ENCODE measurements around the gene CYB5A.

CYB5A gene

GRCh38 chr18:74242438-74243096 is 49.2 kb downstream of the CYB5A start:
- peak; percentile 98 for DNase-seq

DNA sequence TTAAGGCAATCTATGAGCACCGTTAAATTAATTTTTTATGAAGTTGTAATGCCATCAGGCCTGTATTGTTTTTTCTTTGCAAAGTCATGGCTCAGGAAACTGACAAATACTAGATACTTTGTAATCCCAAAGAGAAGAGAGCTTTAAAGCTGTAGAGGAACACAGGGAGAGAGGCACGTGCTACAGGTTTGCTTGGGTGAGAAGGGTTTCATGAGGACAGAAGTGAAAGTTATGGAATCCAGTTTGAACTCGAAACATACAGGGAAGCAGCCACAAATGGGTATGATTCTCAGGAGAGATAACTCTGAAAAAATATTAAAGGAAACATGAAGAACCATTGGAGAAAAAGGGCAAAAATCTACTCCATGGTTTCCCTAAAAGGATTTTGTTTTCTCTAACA is 49.8 kb downstream of the CYB5A start:
- DNase-seq = no peak

DNA sequence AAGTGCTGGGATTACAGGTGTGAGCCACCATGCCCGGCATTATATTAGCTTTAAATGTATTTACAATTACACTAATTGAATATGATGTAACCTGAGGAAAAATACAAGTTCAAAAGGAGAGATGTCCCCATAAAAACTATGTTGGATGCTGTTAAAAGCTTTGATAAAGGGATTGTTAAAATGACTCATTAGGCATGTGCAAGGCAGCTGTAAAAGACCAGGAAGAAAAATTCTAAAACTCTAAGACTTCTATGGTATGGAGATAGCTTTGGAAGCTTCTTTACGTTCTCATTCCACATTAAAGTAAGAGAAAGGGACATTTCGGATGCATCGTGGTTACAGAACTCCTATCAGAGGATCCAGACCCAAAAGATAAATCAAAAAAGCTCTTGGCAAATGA is 50.3 kb downstream of the CYB5A start:
- DNase-seq = peak; percentile 21

DNA sequence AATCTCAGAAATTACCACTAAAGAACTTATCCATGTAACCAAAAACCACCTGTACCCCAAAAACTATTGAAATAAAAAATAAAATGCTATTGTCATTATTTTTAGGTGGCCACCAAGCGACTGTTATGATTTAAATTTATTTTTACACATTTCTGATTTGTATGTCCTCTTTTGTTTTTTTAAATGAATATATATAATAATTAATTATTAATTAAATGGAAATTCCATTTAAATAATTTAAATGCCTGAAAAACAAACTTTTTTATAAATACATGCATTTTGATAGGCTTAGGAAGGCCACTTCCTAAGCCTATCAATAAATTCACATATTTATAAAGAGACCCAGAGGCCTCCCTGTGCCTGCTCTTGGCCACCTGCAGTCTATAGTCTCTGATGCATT is 52.2 kb downstream of the CYB5A start:
- no peak for DNase-seq

- no peak for DNase-seq
These were observed 57.2 kb downstream of the CYB5A start for GRCh38 chr18:74234326-74235171.

GRCh38 chr18:74233933-74234325 is 57.8 kb downstream of the CYB5A start:
- no peak for DNase-seq

DNA sequence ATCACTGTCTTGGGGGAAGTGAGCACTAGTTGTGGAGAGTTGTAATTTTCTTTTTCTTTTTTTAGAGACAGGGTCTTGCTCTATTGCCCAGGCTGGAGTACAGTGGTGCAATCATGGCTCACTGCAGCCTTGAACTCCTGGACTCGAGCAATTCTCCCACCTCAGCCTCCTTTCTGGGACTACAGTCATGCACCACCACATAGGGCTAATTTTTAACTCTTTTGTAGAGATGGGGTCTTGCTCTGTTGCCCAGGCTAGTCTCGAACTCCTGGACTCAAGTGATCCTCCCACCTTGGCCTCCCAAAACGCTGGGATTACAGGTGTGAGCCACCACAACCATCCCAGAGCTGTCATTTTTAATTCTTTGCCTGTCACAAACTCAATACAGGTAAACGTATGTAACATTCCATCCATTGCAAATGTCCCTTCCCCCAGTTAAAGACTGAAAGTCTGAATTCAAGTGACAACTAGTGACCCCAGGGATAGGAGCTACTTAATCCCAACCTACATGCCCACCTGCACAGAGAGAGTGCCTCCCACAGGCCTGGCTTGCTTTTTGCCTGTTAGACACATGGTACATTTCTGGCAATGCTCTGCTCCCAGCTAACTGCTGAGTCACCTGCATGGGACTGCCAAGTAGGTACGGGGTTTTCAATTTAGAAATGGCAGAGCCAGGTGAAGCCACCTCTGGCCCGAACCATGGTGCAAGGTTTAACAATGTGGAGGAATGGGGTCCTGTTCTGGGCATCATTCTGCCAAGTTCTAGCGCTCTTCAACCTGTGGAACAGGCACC is 60.6 kb downstream of the CYB5A start:
- no peak for DNase-seq

DNA sequence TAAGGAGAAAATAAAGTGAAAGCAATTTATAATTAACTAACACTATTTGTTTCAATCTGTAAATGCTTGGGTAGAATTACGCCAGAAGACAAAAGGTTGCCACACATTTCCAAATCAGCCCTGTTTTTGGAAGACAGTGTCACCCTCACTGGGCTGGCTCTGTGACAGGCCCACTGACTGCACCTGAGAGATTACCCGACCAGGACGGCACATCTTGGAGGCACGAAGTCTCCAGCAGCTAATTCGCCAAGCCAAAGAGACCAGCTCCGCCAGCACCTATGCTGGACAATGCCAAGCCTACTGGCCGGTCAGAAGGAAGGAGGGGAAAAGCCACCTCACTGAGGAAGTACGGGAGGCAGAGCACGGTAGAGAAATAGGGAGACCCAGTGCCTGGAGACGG is 61.9 kb downstream of the CYB5A start:
- no peak for DNase-seq

DNA sequence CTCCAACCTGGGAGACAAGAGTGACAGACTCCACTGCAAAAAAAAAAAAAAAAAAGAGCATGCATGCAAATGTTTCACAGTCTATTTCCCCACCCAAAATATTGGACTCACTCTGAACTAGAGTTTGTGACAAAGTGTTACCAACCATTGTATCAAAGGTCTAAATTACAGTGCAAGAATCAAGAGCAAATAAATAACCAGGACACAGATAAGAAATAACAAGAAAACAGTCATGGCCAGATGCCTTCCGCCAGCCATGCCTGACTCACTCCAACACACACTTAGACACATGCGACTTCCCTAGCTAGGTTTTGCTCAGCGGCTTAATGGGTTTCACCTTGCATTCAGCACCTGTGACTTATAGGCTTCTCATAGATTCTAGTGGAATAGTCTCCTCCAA is 62.8 kb downstream of the CYB5A start:
- DNase-seq = no peak

DNA sequence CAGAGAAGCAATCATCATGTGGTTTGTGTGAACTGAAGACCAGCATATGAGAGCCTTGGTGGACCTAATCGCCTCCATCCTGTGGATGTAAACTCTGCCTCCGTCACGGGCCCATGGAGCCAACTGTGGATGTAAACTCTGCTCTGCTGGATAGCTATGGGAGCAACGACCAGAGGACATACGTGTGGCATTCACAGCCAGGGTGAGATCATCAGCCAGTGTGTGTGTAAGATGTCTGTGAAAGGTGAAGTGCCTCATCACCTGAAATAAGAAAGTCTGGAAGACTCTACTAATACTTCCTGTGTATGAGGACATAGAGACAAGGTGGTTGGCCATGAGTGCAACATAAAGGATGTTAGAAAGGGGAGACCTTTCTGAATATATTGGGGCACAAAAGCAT is 63.5 kb downstream of the CYB5A start:
- DNase-seq = no peak

- no peak for DNase-seq
These were observed 65.1 kb downstream of the CYB5A start for GRCh38 chr18:74226666-74227065.

GRCh38 chr18:74226156-74226555 is 65.6 kb downstream of the CYB5A start:
- DNase-seq = no peak

DNA sequence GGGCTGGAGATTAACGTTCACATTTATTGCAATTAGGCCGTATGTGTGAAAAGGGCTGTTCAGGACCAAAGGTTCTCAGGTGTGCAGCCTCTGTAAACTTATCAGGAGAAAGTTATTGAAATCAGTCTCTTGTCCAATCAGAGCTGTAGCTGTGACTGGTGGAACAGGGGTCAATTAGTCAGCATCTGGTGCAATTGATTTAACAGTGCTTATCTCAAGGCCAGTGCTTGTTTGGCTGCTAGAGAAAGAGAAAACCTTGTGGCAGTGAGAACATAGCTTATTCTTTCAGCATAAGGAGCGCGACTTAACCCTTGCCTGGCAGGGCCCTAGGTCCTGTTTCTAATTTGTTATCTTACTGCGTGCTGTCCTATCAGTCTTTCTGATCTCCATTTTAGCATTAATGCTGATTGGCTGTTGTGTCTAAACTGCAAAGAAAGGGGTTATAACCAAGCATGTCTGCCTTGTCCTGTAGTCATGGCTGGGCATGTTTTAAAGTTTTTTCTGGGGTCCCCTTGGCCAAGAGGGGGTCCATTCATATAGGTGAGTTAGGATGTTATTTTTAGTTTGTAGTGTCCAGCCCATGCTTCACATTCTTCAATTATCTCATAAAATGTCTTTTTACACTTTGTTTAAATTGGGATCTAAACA is 66.4 kb downstream of the CYB5A start:
- peak; percentile 34 for DNase-seq

DNA sequence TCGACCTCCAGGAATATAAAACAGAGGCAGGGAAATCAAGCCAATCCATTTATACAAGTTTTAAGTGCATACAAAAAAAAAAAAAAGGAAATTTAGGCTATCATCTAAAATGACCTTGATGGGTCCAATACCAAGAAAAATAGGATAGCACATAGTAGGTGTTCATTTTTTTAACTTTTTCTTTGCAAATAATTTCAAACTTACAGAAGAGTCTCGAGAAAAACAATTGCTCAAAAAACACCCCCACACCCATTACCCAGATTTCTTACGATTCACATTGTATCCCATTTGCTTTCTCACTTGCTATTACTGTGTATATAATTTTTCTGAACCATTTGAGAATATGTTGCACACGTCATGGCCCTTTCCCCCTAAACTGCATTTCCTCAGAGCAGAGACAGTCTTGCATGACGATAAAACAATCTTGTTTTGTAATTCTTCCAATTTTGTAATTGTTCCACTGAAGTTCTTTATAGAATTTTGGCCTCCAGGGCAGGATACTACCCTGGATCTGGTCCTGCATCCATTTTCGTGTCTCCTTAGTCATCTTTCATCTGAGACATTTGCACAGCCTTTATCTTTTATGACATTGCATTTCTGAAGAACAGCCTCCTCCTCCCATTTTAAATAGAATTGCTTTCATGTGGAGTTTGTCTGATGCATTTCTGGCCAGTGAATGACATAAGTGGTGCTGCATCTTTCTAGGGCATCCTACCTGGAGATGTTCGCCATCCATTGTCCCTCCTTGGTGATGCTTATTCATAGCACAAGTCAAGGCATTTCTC is 68.9 kb downstream of the CYB5A start:
- DNase-seq = no peak

DNA sequence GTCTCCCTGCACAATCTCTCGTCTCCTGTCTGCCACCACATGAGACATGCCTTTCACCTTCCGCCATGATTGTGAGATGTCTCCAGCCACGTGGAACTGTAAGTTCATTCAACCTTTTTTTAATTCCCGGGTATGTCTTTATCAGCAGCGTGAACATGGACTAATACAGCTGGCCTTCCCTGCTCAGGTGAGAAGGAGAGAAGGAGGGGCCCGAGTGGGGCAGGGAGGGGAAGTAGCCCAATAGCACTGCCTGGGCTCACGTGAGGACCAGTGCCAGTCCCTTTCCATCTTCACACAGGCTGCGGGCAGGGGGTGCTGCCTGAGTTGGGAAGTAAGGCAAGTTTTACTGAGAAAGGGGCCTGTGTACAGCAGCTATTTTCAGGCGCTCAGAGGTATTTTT is 70.7 kb downstream of the CYB5A start:
- DNase-seq = no peak

DNA sequence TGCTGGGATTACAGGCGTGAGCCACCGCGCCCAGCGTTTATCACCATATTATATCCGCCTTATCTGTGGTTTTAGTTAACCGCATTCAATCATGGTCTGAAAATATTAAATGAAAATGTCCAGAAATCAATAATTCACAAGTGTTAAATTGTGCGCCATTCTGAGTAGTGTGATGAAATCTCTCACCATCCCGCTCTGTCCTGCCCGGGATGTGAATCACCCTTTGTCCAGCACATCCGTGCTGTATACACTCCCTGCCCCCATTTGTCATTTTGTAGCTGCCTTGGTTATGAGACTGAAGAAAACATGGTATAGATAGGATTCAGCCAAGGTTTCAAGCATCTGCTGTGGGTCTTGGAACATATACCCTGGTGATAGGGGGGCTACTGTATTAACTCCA is 72.7 kb downstream of the CYB5A start:
- DNase-seq = no peak

DNA sequence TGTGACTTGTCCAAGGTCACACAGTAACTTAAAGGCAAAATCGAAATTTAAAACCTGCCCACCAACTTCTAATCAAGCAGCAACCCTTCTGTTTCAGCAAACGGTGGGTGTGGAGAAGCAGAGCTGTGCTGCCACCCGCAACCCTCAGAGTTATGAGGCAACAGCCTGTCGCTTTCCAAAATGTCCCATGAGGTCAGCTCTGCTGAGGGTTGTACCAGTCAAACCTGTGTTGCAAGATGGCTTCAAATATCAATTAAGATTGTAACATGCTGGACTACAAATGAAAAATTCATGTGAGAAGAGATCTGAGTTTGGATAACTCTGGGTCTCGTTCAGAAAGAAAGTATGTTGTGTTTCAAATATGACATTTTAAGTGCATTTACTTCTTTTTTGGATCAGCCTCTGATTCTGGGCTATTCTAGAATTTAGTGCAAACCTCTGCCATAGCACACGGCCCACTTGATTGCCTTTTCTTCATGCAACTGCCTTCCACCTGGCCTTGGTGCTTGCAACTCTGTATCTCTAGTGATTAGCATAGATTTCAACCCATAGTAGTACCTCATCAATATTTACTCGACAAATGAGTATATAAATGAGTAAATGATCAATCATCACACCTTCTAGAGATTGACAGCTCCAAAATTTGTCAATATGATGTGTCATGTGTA is 74.2 kb downstream of the CYB5A start:
- no peak for DNase-seq

GRCh38 chr18:74216661-74217110 is 75.1 kb downstream of the CYB5A start:
- no peak for DNase-seq

GRCh38 chr18:74215863-74216262 is 75.9 kb downstream of the CYB5A start:
- no peak for DNase-seq

DNA sequence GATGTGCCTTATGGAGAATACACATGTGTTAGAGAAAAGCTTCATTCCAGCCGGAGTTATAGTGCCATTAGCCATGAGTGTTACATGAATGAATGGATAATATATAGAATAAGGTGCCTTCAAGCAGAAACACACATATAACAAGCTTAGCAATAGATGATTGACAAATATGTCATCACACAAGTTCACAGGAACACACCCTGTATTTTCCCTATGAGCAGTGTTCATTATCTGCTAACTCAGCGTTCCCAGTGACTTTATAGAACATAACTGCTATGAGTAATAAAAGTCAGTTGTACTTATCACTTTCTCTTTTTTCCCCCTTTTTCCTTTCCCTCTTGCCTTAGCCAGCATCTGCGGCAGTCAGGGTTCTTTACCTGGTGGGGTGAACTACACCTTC is 78.3 kb downstream of the CYB5A start:
- DNase-seq = no peak

DNA sequence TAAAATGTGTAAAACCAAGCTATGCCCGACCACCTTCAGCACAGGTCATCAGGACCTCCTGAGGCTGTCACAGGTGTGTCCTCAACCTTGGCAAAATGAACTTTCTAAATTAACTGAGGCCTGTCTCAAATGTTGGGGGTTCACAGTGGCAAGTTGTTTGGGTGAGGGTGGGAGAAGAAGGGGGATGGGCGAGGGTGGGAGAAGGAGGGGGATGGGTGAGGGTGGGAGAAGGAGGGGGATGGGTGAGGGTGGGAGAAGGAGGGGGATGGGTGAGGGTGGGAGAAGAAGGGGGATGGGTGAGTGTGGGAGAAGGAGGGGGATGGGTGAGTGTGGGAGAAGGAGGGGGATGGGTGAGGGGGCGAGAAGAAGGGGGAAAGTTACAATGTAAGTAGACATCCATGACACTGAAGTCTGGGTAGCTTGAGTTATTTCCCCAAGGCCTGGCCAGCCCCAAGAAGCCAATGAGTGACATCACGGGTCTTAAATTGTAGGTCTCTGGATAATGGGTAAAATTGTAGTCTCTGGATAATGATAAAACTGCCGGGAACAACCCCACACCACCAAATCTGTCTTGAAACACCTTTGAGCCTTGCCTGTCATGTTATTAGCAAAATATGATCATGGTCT is 87.1 kb downstream of the CYB5A start:
- no peak for DNase-seq

All from hematopoietic multipotent progenitor cell treated with erythropoietin and hydrocortisone succinate and interleukin-3 and kit ligand, for 8 days (in vitro differentiated cells).